Muscle layer of duodenum (tissue), 2 donors: ENCODE data around the gene TCAP.
"Not testable (repeated sequence)": the region's sequence is repeated elsewhere in the genome, so short reads cannot be mapped to it uniquely, and the experiment has no call there.

Experiments used
- H3K27ac ChIP-seq: one replicate; pipeline ENCODE4 v1.7.0; 2013; ENCODE audit warnings: mild to moderate bottlenecking, low read length
- H3K27me3 ChIP-seq: one replicate; pipeline ENCODE4 v1.7.0; 2013; ENCODE audit warnings: low read depth, mild to moderate bottlenecking, control low read depth, low read length
- H3K36me3 ChIP-seq, 2 donors: one replicate each; pipeline ENCODE4 v1.7.0; 2013; ENCODE audit warnings: low read length in 2 of 2, control low read depth in 1 of 2, mild to moderate bottlenecking in 1 of 2; ENCODE audit not compliant: insufficient read depth in 2 of 2, control insufficient read depth in 1 of 2
- H3K4me1 ChIP-seq, 2 donors: one replicate each; pipeline ENCODE4 v1.7.0; 2013; ENCODE audit warnings: low read length in 2 of 2, mild to moderate bottlenecking in 2 of 2, control low read depth in 1 of 2, moderate library complexity in 1 of 2; ENCODE audit not compliant: insufficient read depth in 2 of 2, control insufficient read depth in 1 of 2
- H3K4me3 ChIP-seq, 2 donors: one replicate each; pipeline ENCODE4 v1.7.0; 2013; ENCODE audit warnings: low read length in 2 of 2, low read depth in 1 of 2, mild to moderate bottlenecking in 1 of 2
- H3K9me3 ChIP-seq, 2 donors: one replicate each; pipeline ENCODE4 v1.7.0; 2013; ENCODE audit warnings: low read length in 2 of 2, control low read depth in 1 of 2, mild to moderate bottlenecking in 1 of 2; ENCODE audit not compliant: control insufficient read depth in 1 of 2
- donor health status: healthy.

Gene TCAP

GRCh38 chr17:39697961-39698360, 32.8 kb downstream of the TCAP start:
- Histone ChIP-seq H3K36me3 (no peaks in the 10 kb centered on the region), H3K27ac (no peak overlapping the region), H3K27me3 (no peaks in the 10 kb centered on the region), H3K4me1 (peaks cover 0 to 17% of the 10 kb centered on the region in 2 donors), H3K9me3 (no peaks in the 10 kb centered on the region), H3K4me3 (no peak overlapping the region)

GRCh38 chr17:39699157-39699817, 34.1 kb downstream of the TCAP start:
- peaks cover 0 to 17% of the 10 kb centered on the region in 2 donors for H3K4me1 ChIP-seq

GRCh38 chr17:39699818-39700147, 34.6 kb downstream of the TCAP start, which contains the start of gene ERBB2:
Gene ERBB2 (plus strand): TSS chr17:39700064. CDS start chr17:39700239, 175 bp downstream.
- no peaks in the 10 kb centered on the region for H3K27me3 ChIP-seq
- peak within 1 kb of the TSS; percentile 53 for H3K27ac ChIP-seq
- no peaks in the 10 kb centered on the region for H3K36me3 ChIP-seq
- no peaks in the 10 kb centered on the region for H3K9me3 ChIP-seq
- peaks cover 4 to 21% of the 10 kb centered on the region in 2 donors for H3K4me1 ChIP-seq
- peak within 1 kb of the TSS; percentile 54 to 83 for H3K4me3 ChIP-seq

More at GRCh38 chr17:39699157-39699817, 34.1 kb downstream of the TCAP start:
- H3K9me3 ChIP-seq, H3K27me3 ChIP-seq, H3K36me3 ChIP-seq: not testable (repeated sequence)
- Histone ChIP-seq H3K4me3 (peak overlapping the region; percentile 54 to 83), H3K27ac (peak overlapping the region; percentile 53)

DNA sequence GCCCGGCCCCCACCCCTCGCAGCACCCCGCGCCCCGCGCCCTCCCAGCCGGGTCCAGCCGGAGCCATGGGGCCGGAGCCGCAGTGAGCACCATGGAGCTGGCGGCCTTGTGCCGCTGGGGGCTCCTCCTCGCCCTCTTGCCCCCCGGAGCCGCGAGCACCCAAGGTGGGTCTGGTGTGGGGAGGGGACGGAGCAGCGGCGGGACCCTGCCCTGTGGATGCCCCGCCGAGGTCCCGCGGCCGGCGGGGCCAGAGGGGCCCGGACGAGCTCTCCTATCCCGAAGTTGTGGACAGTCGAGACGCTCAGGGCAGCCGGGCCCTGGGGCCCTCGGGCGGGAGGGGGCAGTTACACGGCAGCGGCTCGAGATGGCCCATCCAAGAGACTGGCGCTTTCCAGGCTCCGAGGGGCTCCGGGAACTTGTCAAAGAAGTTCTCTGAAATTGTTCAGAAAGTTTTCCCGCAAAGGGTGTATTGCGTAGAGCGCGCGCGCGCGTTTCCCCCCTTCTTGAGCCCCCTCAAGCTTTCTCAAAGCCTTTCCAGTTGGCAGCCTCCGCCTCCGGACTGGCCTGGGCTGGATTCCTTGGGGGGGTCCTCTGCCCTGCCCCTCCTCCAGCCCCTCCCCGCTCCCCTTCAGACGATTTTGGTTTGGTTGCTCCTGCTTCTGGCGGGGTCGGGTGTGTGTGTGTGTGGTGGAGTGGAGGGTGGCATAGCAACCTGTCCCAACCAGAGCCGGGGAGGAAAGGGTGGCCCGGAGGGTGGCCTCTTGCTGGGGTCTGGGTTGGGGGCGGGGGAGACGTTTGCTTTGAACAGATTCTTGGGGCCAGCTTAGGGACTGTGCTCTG, 35.2 kb downstream of the TCAP start:
- peak overlapping the region; percentile 54 to 83 for H3K4me3 ChIP-seq
- H3K27me3 ChIP-seq = no peaks in the 10 kb centered on the region
- peaks cover 8 to 24% of the 10 kb centered on the region in 2 donors for H3K4me1 ChIP-seq
- peak overlapping the region; percentile 53 for H3K27ac ChIP-seq
- H3K36me3 ChIP-seq = no peaks in the 10 kb centered on the region
- no peaks in the 10 kb centered on the region for H3K9me3 ChIP-seq

GRCh38 chr17:39701012-39701783, 36.0 kb downstream of the TCAP start:
- H3K27me3 ChIP-seq = no peaks in the 10 kb centered on the region
- peaks cover 11 to 24% of the 10 kb centered on the region in 2 donors for H3K4me1 ChIP-seq
- H3K36me3 ChIP-seq = no peaks in the 10 kb centered on the region
- H3K27ac ChIP-seq = peak overlapping the region; percentile 53
- H3K4me3 ChIP-seq = peak overlapping the region; percentile 54 to 83
- H3K9me3 ChIP-seq = no peaks in the 10 kb centered on the region

- H3K27ac ChIP-seq = no peak overlapping the region
- no peaks in the 10 kb centered on the region for H3K9me3 ChIP-seq
- peaks cover 11 to 24% of the 10 kb centered on the region in 2 donors for H3K4me1 ChIP-seq
- H3K27me3 ChIP-seq = no peaks in the 10 kb centered on the region
- H3K4me3 ChIP-seq = peak overlapping the region; percentile 54 to 83
- peaks cover 0 to 4% of the 10 kb centered on the region in 2 donors for H3K36me3 ChIP-seq
These were observed 36.8 kb downstream of the TCAP start for GRCh38 chr17:39701784-39702422.

DNA sequence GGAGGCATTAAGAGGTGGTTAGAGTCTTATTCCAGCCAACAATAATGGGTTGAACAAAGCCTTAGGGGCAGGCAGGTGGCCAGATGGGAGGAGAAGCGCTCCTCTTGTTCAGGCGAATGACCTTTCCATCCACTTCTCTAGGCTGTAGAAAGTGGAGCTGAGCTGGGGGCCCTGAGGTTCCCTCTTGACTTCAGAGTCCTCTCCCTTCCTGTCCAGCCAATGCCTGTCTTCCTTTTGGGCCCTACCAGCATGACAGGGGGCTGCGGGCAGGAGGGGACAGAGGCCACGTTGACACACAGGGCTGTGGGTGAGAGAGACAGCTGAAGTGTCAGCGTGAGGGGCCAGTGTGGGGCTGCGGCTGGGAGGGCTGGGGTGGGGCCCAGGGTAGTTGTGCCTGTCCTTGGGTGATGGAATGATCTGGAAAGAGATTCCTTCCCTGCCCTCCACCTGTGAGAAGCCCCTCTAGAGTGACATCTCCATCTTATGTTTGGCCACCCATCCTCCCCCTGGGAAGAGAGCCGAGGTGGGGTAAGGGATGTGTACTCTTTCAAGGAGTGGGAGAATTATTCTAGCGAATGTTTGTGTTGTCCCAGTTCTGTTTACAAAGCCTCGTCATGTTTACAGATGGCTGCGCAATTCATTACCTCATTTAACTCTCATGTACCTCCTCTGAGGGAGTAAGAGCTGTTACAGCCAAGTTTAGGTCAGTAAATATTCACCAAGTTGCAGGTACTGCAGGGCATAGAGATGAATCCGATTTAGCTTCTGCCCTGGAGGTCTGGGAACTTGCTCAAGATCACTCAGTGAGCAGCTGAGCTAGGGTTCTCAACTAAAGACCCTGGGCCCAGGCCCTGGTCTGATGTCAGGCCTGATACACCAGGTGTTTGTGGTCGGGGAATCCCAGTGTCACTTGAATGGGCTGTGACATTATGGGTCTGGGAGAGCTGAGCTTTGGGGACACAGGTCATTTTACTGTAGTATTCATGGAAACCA, 38.0 kb downstream of the TCAP start:
- Histone ChIP-seq H3K4me3 (peak overlapping the region in 1 of 2 donors; percentile 18), H3K9me3 (no peaks in the 10 kb centered on the region), H3K36me3 (peaks cover 6 to 15% of the 10 kb centered on the region in 2 donors), H3K27ac (peak overlapping the region; percentile 39), H3K4me1 (peaks cover 11 to 24% of the 10 kb centered on the region in 2 donors), H3K27me3 (no peaks in the 10 kb centered on the region)

DNA sequence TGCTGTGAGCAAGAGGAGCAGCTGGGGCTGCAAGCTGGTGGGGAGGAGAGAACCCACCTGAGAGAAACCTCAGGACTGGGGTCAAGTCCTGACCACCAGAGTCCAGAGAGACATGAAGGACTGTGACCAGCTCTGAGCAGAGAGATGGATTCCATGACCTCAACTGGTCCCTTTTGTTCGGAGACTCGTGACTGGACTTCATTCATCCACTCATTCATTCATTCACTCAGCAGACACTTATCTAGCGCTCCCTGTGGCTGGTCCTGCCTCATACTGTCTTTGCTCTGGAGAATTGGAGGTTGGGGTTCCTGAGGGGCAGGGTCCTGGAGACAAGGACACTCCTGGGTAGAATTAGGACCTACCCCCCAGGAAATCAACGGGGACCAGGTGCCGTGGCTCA, 38.8 kb downstream of the TCAP start:
- Histone ChIP-seq H3K36me3 (peaks cover 12 to 22% of the 10 kb centered on the region in 2 donors), H3K27ac (no peak overlapping the region), H3K27me3 (no peaks in the 10 kb centered on the region), H3K4me1 (peaks cover 11 to 24% of the 10 kb centered on the region in 2 donors), H3K4me3 (no peak overlapping the region), H3K9me3 (no peaks in the 10 kb centered on the region)

DNA sequence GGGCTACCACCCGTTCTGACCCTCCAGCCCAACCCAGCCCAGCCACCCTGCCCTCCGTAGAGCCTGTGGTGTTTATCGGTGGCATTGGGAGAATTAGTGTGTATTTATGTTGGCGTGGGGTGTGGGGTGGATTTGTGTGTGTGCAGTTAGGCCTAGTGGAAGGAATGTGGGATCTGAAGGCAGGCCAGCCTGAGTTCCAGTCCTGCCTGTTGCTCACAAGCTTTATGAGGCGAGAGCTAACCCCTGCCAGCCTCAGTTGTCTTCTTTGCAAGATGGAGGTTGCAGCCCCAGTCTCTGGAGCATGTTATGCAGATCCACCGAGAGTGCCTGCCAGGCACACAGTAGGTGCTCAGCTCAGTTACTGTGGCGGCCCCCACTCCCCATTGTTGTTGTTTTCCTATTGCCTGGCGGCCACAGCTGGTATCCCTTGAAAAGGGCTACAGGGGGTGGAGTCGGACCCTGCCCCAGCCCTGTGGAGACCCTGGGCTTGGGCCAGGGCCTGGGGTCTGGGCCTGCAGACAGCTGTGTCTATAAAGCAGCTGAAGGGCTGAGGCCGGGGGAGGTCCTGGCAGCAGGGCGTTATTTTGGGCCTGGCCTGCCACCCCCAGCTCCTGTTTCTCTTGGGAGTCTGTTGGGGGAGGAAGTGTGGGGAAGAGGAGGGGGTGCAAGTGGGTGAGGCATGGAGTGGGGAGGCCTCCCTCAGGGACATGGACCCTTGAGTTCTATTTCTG, 39.8 kb downstream of the TCAP start:
- Histone ChIP-seq H3K4me1 (peaks cover 11 to 20% of the 10 kb centered on the region in 2 donors), H3K27ac (peak overlapping the region; percentile 80), H3K9me3 (no peaks in the 10 kb centered on the region), H3K27me3 (no peaks in the 10 kb centered on the region), H3K4me3 (no peak overlapping the region), H3K36me3 (peaks cover 15 to 33% of the 10 kb centered on the region in 2 donors)
